Transverse colon (tissue), 4 donors: ENCODE data around the gene CDKAL1. TPM values are rescaled to one million over a fixed set of nuclear protein-coding genes. Genes with fewer than 3 reads are reported as not detected.

Source experiments
- DNase-seq: peaks from one replicate; pipeline ENCODE4 v3.0.0-alpha.2; 2019
- H3K27ac ChIP-seq, 4 donors: fragments of 200-600 bp; sonication (generic); 2 replicates each; pipeline ENCODE4 v1.5.1; 2016 to 2018; ENCODE audit warnings: inconsistent platforms in 4 of 4
- H3K27me3 ChIP-seq: fragments of 200-600 bp; sonication (generic); 2 replicates; pipeline ENCODE4 v1.5.1; 2017; ENCODE audit warnings: inconsistent platforms
- H3K36me3 ChIP-seq, 4 donors: fragments of 200-600 bp; sonication (generic); 2 replicates each; pipeline ENCODE4 v1.5.1; 2017 to 2019; ENCODE audit warnings: inconsistent platforms in 4 of 4
- H3K4me1 ChIP-seq, 4 donors: fragments of 200-600 bp; sonication (generic); 2 replicates each; pipeline ENCODE4 v1.5.1; 2017 to 2020; ENCODE audit warnings: inconsistent platforms in 4 of 4
- H3K4me3 ChIP-seq, 4 donors: fragments of 200-600 bp; sonication (generic); 1 replicate in 1 of 4; 2 replicates in 3 of 4; pipeline versions ENCODE4 v1.5.1 to v1.6.1; 2017 to 2019; ENCODE audit warnings: inconsistent platforms in 4 of 4
- H3K9me3 ChIP-seq, 2 donors: fragments of 200-600 bp; sonication (generic); 2 replicates each; pipeline ENCODE4 v1.5.1; 2017 to 2019; ENCODE audit warnings: inconsistent platforms in 2 of 2
- EP300 ChIP-seq: sonication (generic); formaldehyde crosslinking; IDR thresholded peaks from one replicate; pipeline ENCODE4 v1.6.1; 2017; ENCODE audit warnings: antibody characterized with exemption, low read depth
- POLR2A ChIP-seq: fragments of 450-650 bp; IDR thresholded peaks from one replicate; pipeline ENCODE4 v1.6.1; 2016; ENCODE audit warnings: antibody characterized with exemption, mild to moderate bottlenecking, moderate library complexity
- POLR2AphosphoS5 ChIP-seq, 3 donors: sonication (generic); formaldehyde crosslinking; IDR thresholded peaks; one replicate each; pipeline ENCODE4 v1.6.1; 2016; ENCODE audit warnings: antibody characterized with exemption in 3 of 3
- WGBS, 2 donors: methylation state at CpG; one replicate each; pipeline ENCODE4 v1.1.5; 2018; ENCODE audit warnings: low coverage in 1 of 2; 5-methylcytosine and 5-hydroxymethylcytosine counted together
- in situ Hi-C, 4 donors: fragments of 200-750 bp; cut with MboI; loops; one replicate each; pipeline versions ENCODE4 v1.15.0 to v1.15.1; 2017; ENCODE audit warnings: low sequenced_read_pairs in 3 of 4, low pct_ligation_motif_present in 1 of 4, low pct_unique_long_range_greater_than_20kb in 1 of 4
- intact Hi-C: fragments of 100-400 bp; cut with DNase I; formaldehyde crosslinking; loops from one replicate; pipeline ENCODE4 v1.15.1; 2023; ENCODE audit warnings: low total_unique reads
- total RNA-seq, 4 donors: library from RNA; depleted of rRNA; stranded (reverse); fragments of >200 nt; gene quantifications; one replicate each; pipeline ENCODE4 v1.1.0, GENCODE V29; 2016
- TF ChIP-seq, protein P1 (sequence below), 5 experiments: fragments of 200-600 bp in 3 of 5; fragments of 450-650 bp in 2 of 5; sonication (generic) in 3 of 5; IDR thresholded peaks; 1 replicate in 2 of 5; 2 replicates in 3 of 5; pipeline ENCODE4 v1.5.1; 2016 to 2017; ENCODE audit warnings: antibody characterized with exemption in 5 of 5, inconsistent platforms in 3 of 5, mild to moderate bottlenecking in 2 of 5, moderate library complexity in 1 of 5

CDKAL1 gene
- total RNA-seq, 4 donors from 2014 or later = 4.8 to 21.7 (median 12.5) TPM

DNA sequence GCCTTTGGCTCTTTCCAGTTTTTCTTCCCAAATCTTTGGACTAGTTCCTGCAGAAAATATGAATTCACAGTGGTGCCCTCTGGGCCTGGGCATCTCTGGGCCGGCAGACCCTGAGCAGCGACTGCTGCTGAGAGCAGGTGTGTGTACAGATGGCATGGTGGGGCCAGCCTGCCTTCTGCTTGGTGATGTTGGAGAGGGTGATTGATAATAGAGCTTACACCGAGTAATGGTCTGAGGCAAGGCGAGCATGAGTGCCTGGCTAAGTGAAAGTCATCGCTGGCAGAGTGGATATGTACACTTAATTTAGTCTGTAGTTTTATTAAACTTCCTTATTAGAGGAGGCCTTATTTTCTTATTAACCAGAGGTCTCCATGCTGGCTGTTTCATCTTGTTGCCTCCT is 156.9 kb downstream of the CDKAL1 start:
- H3K27me3 ChIP-seq = no peaks in the 10 kb centered on the region
- DNase-seq = no peak
- no peaks in the 10 kb centered on the region for H3K9me3 ChIP-seq
- H3K4me3 ChIP-seq = no peak overlapping the region
- no peaks in the 10 kb centered on the region for H3K4me1 ChIP-seq
- H3K36me3 ChIP-seq = no peaks in the 10 kb centered on the region
- WGBS, 2 donors = 93 to 94% methylated on average over 2 to 5 of the region's 5 CpGs
- TF ChIP-seq POLR2AphosphoS5 (IDR thresholded peaks at IDR 0.05) (no peak), EP300 (no peak), POLR2A (no peak)
- TF ChIP-seq, protein P1, sequence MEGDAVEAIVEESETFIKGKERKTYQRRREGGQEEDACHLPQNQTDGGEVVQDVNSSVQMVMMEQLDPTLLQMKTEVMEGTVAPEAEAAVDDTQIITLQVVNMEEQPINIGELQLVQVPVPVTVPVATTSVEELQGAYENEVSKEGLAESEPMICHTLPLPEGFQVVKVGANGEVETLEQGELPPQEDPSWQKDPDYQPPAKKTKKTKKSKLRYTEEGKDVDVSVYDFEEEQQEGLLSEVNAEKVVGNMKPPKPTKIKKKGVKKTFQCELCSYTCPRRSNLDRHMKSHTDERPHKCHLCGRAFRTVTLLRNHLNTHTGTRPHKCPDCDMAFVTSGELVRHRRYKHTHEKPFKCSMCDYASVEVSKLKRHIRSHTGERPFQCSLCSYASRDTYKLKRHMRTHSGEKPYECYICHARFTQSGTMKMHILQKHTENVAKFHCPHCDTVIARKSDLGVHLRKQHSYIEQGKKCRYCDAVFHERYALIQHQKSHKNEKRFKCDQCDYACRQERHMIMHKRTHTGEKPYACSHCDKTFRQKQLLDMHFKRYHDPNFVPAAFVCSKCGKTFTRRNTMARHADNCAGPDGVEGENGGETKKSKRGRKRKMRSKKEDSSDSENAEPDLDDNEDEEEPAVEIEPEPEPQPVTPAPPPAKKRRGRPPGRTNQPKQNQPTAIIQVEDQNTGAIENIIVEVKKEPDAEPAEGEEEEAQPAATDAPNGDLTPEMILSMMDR (IDR thresholded peaks at IDR 0.05) = no peak
- in situ Hi-C loops (no loop called here), intact Hi-C loops (no loop called here)
- H3K27ac ChIP-seq = no peak overlapping the region

DNA sequence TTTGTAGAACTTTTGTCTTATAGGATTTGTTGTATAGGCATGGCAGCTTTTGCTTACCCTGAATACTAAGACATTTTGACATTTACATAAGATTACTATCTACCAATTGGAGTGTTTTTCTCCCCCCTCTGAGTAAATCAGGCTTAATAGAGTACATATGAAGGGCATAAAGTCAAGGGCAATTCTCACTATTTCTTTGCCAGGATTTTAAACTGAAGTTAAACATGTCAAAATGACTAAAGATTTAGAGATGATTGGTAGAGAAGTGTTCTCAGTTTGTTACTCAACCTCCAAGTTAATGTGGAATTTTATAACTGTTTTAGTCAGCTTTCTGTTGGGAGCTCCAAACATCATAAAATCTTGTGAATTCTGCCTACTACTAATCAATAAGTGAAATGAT is 157.8 kb downstream of the CDKAL1 start:
- no peaks in the 10 kb centered on the region for H3K36me3 ChIP-seq
- intact Hi-C loops = no loop called here
- no peaks in the 10 kb centered on the region for H3K4me1 ChIP-seq
- H3K9me3 ChIP-seq = no peaks in the 10 kb centered on the region
- no peak for TF ChIP-seq POLR2AphosphoS5 (IDR thresholded peaks at IDR 0.05)
- no peak for TF ChIP-seq POLR2A
- TF ChIP-seq EP300 = no peak
- TF ChIP-seq, protein P1 (IDR thresholded peaks at IDR 0.05) = no peak
- no peak overlapping the region for H3K27ac ChIP-seq
- no peak overlapping the region for H3K4me3 ChIP-seq
- no peak for DNase-seq
- H3K27me3 ChIP-seq = no peaks in the 10 kb centered on the region
- in situ Hi-C loops = no loop called here

DNA sequence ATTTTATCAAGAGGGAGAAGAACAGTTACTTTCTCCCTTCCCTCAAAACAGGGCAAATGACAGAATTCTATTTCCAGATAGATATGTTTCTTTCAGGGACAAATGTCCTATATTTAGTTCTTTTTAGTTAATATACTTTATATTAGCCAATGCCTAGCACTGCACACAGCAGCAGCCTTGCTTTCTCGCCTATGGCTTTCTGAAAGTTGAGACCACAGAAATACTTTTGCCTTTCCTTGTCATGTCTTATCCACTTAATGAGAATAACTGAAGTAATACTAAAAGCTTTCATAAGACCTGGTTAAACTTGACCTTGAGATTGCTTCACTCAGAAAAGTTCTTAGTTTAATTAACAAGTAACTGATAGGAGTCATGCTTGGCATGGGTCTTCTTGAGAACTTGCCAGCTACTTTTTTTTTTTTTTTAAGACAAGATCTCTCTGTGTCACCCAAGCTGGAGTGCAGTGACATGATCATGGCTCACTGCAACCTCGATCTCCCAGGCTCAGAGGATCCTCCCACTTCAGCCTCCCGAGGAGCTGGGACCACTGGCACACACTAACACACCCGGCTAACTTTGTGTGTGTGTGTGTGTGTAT is 159.3 kb downstream of the CDKAL1 start:
- 75 to 84% methylated on average over 1 to 4 of the region's 4 CpGs for WGBS, 2 donors
- no peaks in the 10 kb centered on the region for H3K9me3 ChIP-seq
- no peak for TF ChIP-seq POLR2A
- TF ChIP-seq, protein P1 (IDR thresholded peaks at IDR 0.05) = no peak
- TF ChIP-seq EP300 = no peak
- TF ChIP-seq POLR2AphosphoS5 (IDR thresholded peaks at IDR 0.05) = no peak
- no peak overlapping the region for H3K4me3 ChIP-seq
- no peaks in the 10 kb centered on the region for H3K27me3 ChIP-seq
- in situ Hi-C loops (no loop called here), intact Hi-C loops (no loop called here)
- no peaks in the 10 kb centered on the region for H3K4me1 ChIP-seq
- H3K36me3 ChIP-seq = no peaks in the 10 kb centered on the region
- no peak for DNase-seq
- H3K27ac ChIP-seq = no peak overlapping the region

DNA sequence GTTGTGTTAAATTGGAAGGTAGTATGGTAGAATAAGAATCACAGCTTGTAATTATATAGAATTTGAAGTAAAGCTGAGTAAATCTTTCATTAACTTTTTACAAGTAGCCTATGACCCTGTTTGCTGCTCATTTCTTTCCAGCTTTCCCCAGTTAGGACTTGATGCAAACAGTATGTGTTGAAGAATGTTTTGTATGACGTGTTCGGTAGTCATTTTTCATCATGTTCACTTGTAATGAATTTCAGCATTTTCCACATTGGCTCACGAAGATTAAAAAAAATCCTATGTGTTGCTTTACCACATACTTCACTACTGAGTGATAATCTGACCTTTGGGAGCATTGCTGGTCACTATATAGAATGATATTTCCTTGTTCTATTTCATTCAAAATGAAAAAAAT is 162.4 kb downstream of the CDKAL1 start:
- no peaks in the 10 kb centered on the region for H3K36me3 ChIP-seq
- intact Hi-C loops (no loop called here), in situ Hi-C loops (no loop called here)
- 92 to 100% methylated on average over 3 of the region's 3 CpGs for WGBS, 2 donors
- DNase-seq = no peak
- H3K9me3 ChIP-seq = no peaks in the 10 kb centered on the region
- no peaks in the 10 kb centered on the region for H3K27me3 ChIP-seq
- no peak overlapping the region for H3K4me3 ChIP-seq
- no peak for TF ChIP-seq POLR2AphosphoS5 (IDR thresholded peaks at IDR 0.05)
- TF ChIP-seq, protein P1 (IDR thresholded peaks at IDR 0.05) = no peak
- no peak for TF ChIP-seq EP300
- no peak for TF ChIP-seq POLR2A
- H3K4me1 ChIP-seq = peaks cover 0 to 10% (median 4%) of the 10 kb centered on the region in 4 donors
- no peak overlapping the region for H3K27ac ChIP-seq
